HG02610 (cell line): Measurements from ENCODE around the gene RAPGEF2.

Experiments
- ATAC-seq: cut with Tn5 transposase; IDR thresholded peaks from one replicate; pipeline ENCODE4 v1.9.1; 2021; ENCODE audit warnings: mild to moderate bottlenecking, moderate library complexity; ENCODE audit not compliant: unreplicated experiment

The RAPGEF2 gene

GRCh38 chr4:159129814-159130550, 27.1 kb downstream of the RAPGEF2 start:
- no peak for ATAC-seq

GRCh38 chr4:159131564-159131963, 28.7 kb downstream of the RAPGEF2 start:
- no peak for ATAC-seq

GRCh38 chr4:159134429-159134828, 31.6 kb downstream of the RAPGEF2 start:
- ATAC-seq = no peak

GRCh38 chr4:159137176-159137575, 34.3 kb downstream of the RAPGEF2 start:
- ATAC-seq = no peak

DNA sequence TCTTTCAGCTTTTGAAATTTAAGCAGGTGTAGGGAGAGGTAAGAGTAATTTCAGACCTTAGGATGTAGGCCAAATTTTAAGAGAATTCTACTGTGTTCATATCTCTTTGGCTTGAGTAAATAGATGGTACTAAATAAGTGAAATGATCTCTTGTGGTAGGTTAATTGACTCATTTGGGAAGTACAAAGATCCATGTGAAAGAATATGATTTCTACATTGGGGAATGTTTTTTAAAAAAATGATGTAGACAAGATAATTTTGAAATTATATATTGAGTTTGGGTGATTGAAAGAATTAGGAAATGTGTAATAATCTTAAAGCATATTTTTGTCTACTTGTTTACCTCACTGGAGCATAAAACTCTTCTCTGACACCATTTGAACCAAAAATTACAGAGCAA, 35.6 kb downstream of the RAPGEF2 start:
- no peak for ATAC-seq

GRCh38 chr4:159141193-159141592, 38.3 kb downstream of the RAPGEF2 start:
- ATAC-seq = no peak

GRCh38 chr4:159142241-159142640, 39.4 kb downstream of the RAPGEF2 start:
- ATAC-seq = no peak

DNA sequence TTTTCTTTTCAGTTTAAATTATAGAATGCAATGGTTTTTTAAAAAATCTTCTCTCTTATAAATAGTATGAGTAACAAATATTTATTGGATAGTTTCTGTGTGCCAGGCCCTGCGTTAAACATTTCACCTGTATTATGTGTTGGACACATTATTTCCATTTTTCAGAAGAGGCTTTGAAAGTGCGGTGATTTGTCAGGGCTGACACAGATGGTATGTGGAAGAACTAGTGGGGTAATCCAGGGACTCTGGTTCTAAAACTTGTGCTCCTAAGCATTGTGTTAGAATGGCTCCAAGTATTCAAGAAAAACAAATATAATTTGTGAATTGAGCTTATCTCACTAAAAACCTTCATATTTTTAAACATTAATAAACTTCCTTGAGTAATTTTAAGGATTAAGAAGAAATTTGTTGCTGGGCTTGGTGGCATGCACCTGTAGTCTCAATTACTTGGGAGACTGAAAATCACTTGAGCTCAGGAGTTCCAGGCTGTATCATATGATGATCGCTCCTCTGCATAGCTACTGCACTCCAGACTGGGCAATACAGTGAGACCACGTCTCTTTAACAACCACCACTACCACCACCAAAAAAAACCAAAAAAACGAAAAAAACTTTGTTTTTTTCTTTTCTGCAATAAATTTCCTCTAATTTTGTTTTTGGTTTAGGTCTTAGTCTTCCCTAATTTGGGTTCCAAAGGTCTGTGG, 40.0 kb downstream of the RAPGEF2 start:
- ATAC-seq = no peak

DNA sequence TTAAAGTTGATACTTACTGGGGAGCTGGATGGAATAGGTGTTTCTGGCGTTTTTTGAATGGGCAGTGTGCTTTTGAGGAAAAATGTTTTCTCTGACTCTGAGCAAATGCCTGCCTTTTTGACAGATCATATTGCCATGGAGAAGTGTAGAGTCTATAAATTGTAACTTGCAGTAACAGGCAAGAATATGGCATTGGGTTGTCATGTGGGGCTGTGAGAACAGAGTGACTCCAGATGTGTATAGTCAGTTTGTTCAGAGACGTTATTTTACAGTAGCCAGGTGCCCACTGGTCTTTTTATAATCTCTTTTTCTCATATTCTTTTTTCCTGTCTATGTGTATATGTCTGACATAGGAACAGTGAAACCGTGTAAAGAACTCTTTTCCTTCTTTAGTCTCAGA, 40.8 kb downstream of the RAPGEF2 start:
- ATAC-seq = no peak

GRCh38 chr4:159144112-159144694, 41.3 kb downstream of the RAPGEF2 start:
- peak; percentile 60 for ATAC-seq

DNA sequence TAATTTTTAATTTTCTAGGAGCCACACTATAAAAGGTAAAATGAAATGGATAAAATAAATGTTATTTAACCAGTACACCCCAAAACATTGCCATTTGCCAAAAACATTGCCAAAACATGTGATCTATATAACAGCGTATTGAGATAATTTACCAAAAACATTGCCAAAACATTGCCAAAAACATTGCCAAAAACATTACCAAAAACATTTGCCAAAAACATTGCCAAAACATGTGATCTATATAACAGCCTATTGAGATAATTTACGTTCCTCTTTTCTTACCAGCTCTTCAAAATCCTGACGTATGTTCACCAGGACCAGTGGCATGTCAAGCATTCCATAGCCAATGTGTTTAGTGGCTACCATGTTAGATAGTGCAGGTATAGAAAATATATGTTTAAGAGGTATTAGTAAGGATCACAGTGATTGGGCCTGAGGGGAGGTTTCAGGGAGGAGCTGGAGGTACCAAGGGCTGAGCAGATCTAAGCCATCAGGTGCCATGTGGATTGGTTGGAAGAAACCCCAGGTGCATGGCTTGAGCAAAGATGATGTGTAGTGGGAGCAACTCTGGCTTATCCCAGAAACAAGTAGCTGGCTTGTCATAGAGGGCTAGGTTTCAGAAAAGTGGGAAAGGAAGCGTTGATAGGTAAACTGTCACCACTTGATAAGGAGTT, 42.6 kb downstream of the RAPGEF2 start:
- no peak for ATAC-seq

DNA sequence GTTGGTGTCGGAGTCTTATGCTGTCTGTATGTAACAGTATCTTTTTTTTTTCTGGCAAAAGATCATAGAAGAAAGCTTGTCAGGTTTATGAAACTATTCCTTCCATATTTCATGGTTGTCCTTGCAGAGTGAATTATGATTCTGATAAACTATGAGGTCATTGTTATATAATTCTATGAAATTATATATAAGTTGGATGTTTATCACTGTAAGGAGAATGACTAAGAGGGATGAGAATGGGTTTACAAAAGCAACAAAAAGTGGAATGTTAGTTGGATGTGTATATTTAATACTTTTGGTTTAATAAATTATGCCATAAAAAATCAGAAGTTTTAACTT, 43.1 kb downstream of the RAPGEF2 start:
- ATAC-seq = no peak

- ATAC-seq = no peak
Measured at GRCh38 chr4:159146488-159146887, 43.6 kb downstream of the RAPGEF2 start.

DNA sequence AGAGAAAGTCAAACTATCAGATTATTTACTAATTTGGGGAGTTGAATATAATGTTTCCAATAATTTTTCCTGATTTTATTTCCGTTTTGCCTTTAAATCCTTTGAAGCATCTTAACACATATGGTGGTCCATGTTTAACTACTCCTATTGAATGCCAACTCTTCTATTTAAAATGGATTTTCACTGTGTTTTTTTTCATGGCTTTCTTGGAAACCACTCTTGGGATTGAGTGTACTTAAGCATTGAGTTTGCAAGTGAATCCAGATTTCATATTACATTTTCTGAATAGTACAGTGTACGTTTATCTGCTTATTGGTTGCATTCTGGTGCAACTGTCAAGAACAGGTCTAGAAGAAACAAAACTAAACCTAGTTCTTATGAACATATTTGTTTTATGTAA, 45.6 kb downstream of the RAPGEF2 start:
- ATAC-seq = no peak

DNA sequence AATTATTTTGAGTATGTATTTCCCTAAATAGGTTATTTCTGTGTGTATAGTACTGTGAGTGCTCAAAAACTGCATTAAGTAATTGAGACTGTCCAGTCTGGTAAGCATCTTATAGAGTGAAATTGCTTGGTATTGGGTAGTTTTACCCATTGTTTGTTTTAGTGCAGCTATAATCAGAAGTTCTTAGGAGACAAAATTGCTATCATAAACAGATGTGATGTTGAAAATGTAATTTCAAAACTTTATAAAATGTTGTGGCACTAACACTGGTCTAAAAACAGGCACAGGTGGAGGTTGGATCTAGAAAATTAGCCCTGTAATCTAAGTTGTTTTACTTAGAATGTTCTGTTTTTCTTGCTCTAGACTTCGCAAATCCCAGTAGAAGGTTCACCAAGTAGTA, 46.8 kb downstream of the RAPGEF2 start:
- ATAC-seq = no peak

- ATAC-seq = no peak
Measured at GRCh38 chr4:159150396-159150795, 47.5 kb downstream of the RAPGEF2 start.

GRCh38 chr4:159150821-159151390, 48.0 kb downstream of the RAPGEF2 start:
- peak; percentile 48 for ATAC-seq

DNA sequence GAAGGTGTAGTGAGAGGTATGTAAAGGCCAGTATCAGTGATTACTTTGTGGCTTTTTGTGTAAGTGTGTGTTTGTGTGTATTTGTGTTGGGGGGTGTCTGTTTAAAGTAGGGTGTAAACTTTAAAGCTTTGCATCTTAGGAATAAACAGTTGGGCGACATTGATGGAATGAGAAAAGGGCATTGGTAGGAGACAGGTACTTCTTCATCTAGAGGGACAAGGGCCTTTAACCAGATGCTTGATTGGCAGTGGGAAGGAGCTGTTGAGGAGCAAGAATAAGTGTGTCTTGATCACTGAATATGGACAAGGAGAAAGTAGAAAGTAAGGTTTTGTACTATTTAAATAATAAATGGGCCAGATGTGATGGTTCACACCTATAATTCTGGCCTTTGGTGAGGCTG, 48.8 kb downstream of the RAPGEF2 start:
- ATAC-seq = no peak

DNA sequence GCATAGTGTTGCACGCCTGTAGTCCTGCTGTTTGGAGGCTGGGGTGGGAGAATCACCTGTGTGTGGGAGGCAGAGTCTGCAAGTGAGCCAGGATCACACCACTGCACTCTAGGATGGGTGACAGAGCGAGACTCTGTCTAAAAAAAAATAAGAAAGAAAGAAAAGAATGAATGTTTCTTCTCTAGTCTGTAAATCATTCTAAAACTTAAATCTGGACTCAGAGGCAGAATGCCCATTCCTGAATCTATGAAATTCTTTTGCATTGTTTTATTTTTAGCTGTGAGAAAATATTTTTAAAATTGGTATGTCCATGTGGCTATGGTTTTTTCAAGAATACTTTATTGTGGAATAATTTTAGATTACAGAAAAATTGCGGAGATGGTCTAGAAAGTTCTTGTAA, 49.3 kb downstream of the RAPGEF2 start:
- ATAC-seq = no peak

- ATAC-seq = no peak
Measured at GRCh38 chr4:159153669-159154068, 50.8 kb downstream of the RAPGEF2 start.

DNA sequence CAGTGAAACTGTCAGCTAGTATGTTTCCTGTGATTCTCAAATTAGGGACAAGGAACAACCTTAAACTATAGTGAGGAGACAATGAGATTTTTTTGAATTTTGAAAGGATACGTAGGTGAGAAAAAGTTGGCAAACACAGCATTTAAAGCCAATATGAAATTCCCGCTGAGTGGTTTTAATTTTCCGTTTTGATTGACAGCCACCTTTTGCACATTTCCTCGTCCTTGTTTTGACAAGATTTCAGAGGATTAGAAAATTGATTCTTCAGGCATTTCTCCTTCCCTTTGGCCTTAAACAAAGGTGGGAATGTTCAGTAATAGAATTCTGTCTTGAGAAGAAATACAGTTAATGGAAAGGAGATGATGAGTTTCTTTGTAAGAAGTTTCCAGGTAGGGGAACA, 52.2 kb downstream of the RAPGEF2 start:
- ATAC-seq = no peak
